Smooth muscle cell of the umbilical artery (primary cell): ENCODE results near the gene ZNF566. TPM values are rescaled to one million over a fixed set of nuclear protein-coding genes. Genes with fewer than 3 reads are reported as not detected.

ENCODE experiments used
- total RNA-seq: library from RNA; depleted of rRNA; stranded (reverse); fragments of >200 nt; gene quantifications from 2 replicates; pipeline ENCODE4 v1.2.3, GENCODE V29; 2014

ZNF566 gene
- 10.1 and 11.4 TPM in 2 replicates for total RNA-seq

GRCh38 chr19:36489118-36489919, at the start of gene ZNF566:
Gene ZNF566 (minus strand): TSS chr19:36489561. CDS start chr19:36476557, 13,004 bp downstream.

GRCh38 chr19:36528194-36528920, 39.0 kb upstream of the ZNF566 start, which contains the start of gene ZNF260:
Gene ZNF260 (minus strand): TSS chr19:36528271. CDS start chr19:36515238, 13,033 bp downstream.

DNA sequence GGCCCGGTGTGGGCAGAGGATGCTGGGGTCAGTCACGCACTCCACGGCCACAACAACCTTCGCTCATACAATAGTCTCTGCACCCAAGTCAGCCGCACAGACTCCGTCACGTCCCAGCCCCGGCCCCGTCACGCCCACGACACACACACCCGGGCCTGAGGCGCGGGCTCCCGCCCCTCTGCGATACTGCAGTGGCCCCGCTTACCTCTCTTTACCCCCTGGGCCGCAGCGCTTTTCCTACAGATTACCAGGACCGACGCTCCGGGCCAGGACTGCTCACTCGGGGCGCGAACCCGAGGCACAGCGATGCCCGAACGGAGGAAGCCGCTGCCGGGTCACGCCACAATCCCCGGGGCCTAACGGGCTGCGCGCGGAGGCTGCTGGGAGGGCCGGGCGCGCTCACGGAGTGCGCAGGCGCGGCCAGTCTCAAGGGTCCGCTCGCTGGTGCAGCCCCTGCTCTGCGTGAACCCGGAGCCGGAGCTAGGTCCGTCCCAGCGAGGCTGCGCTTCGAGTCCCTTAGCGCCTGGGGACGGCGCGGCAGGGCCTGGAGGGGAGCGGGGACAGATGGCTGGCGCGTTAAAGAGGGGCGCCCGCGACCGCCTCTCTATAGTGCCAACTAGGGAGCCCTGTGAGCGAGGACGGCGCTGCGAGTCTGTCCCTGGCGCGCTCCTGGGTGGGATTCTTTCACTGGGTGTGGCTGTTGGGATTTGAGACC, 70.9 kb downstream of the ZNF566 start, which contains the start of gene ZFP82:
TSS of gene ZFP82 (minus strand) at position 358 of the 715 bp plus-strand sequence. CDS start 8,855 bp downstream, outside the sequence.

Other genes starting within 250 kb of the ZNF566 start
- gene ZFP14, start 110.4 kb downstream of the ZNF566 start, total RNA-seq: 2.6 and 5.0 TPM in 2 replicates
- gene ZFP82, start 70.9 kb downstream of the ZNF566 start, total RNA-seq: 7.4 and 8.0 TPM in 2 replicates
- 13.4 and 14.2 TPM in 2 replicates for gene ZNF260, start 38.7 kb upstream of the ZNF566 start, total RNA-seq
- 11.0 and 13.8 TPM in 2 replicates for gene ZNF529, start 83.7 kb upstream of the ZNF566 start, total RNA-seq
- 6.7 and 8.6 TPM in 2 replicates for gene ZNF382, start 115.8 kb upstream of the ZNF566 start, total RNA-seq
- gene ZNF461, start 177.3 kb upstream of the ZNF566 start, total RNA-seq: 11.8 and 18.1 TPM in 2 replicates
- gene ZNF567, start 198.1 kb upstream of the ZNF566 start, total RNA-seq: 5.3 and 8.1 TPM in 2 replicates